Measurements from ENCODE around the gene IFIT5. TPM values are rescaled to one million over a fixed set of nuclear protein-coding genes. Genes with fewer than 3 reads are reported as not detected.
A peak's percentile ranks its signal among the peaks of the same experiment; 100 is the strongest.
"Not testable (repeated sequence)": the region's sequence is repeated elsewhere in the genome, so short reads cannot be mapped to it uniquely, and the experiment has no call there.

IFIT5 gene
- total and polyA plus RNA-seq, 7 experiments from 2014 or later = 13.0 to 34.0 (median 18.6) TPM

- Mint-ChIP-seq H3K27ac (no peak overlapping the region), H3K9me3 (peaks cover 0 to 8% (median 0%) of the 10 kb centered on the region in 11 donors), H3K4me1 (peaks cover 18 to 61% (median 46%) of the 10 kb centered on the region in 7 donors), H3K4me3 (peak overlapping the region in 2 of 10 donors; percentile 2 to 15), H3K27me3 (no peaks in the 10 kb centered on the region), H3K36me3 (peaks cover 15 to 76% (median 64%) of the 10 kb centered on the region in 5 donors)
- ChIA-PET POLR2A (interaction anchor here (0.7 to 1.8 kb wide), 2 partner anchors 14 to 151 kb away, joined by 3 to 7 read pairs; partner anchors contain the start of gene IFIT5), CTCF (no interaction called here)
- Histone ChIP-seq H3K36me3 (ENCODE audit: control insufficient read depth in 2 of 3, insufficient read depth in 3 of 3, low read length in 3 of 3) (peaks cover 0 to 7% (median 2%) of the 10 kb centered on the region in 3 experiments), H3K4me3 (ENCODE audit: low read length) (no peak overlapping the region), H3K27ac (ENCODE audit: low read depth, low read length) (no peak overlapping the region), H3K9me3 (ENCODE audit: control insufficient read depth in 2 of 3, low read length in 3 of 3) (no peaks in the 10 kb centered on the region), H3K4me1 (ENCODE audit: control insufficient read depth in 2 of 2, insufficient read depth in 2 of 2, low read length in 2 of 2) (no peaks in the 10 kb centered on the region), H3K27me3 (ENCODE audit: control insufficient read depth in 2 of 2, insufficient read depth in 2 of 2, low read length in 2 of 2) (no peaks in the 10 kb centered on the region)
- intact Hi-C loops (cut with micrococcal nuclease) = no loop called here
- ATAC-seq (no peak), DNase-seq (no peak)
Measured at GRCh38 chr10:89399956-89400355, 14.4 kb upstream of the IFIT5 start.

- Histone ChIP-seq H3K36me3 (ENCODE audit: control insufficient read depth in 2 of 3, insufficient read depth in 3 of 3, low read length in 3 of 3) (peaks cover 0 to 7% (median 2%) of the 10 kb centered on the region in 3 experiments), H3K27ac (ENCODE audit: low read depth, low read length) (no peak overlapping the region), H3K27me3 (ENCODE audit: control insufficient read depth in 2 of 2, insufficient read depth in 2 of 2, low read length in 2 of 2) (no peaks in the 10 kb centered on the region), H3K4me3 (ENCODE audit: low read length) (no peak overlapping the region), H3K9me3 (ENCODE audit: control insufficient read depth in 2 of 3, low read length in 3 of 3) (no peaks in the 10 kb centered on the region), H3K4me1 (ENCODE audit: control insufficient read depth in 2 of 2, insufficient read depth in 2 of 2, low read length in 2 of 2) (no peaks in the 10 kb centered on the region)
- CTCF ChIA-PET = no interaction called here
- ATAC-seq (no peak), DNase-seq (no peak)
- H3K4me1 Mint-ChIP-seq = peaks cover 10 to 40% (median 29%) of the 10 kb centered on the region in 7 donors
- H3K27ac Mint-ChIP-seq = peak overlapping the region in 1 of 9 donors; percentile 69
- intact Hi-C loops (cut with micrococcal nuclease) = no loop called here
- POLR2A ChIA-PET = interaction anchor here (1.3 to 3.3 kb wide), 4 partner anchors 9 to 12 kb away, joined by 6 to 13 read pairs (median 9); partner anchors contain the start of genes IFIT1 and IFIT5
- no peaks in the 10 kb centered on the region for H3K27me3 Mint-ChIP-seq
- peaks cover 0 to 8% (median 0%) of the 10 kb centered on the region in 11 donors for H3K9me3 Mint-ChIP-seq
- peaks cover 11 to 81% (median 64%) of the 10 kb centered on the region in 5 donors for H3K36me3 Mint-ChIP-seq
- no peak overlapping the region for H3K4me3 Mint-ChIP-seq
Measured at GRCh38 chr10:89403043-89403442, 11.3 kb upstream of the IFIT5 start.

GRCh38 chr10:89404104-89405047 is 10.0 kb upstream of the IFIT5 start:
- ATAC-seq (no peak), DNase-seq (no peak)
- Mint-ChIP-seq H3K27me3 (no peaks in the 10 kb centered on the region), H3K4me1 (peaks cover 0 to 28% (median 16%) of the 10 kb centered on the region in 7 donors), H3K9me3 (peaks cover 0 to 7% (median 0%) of the 10 kb centered on the region in 11 donors), H3K36me3 (peaks cover 6 to 69% (median 56%) of the 10 kb centered on the region in 5 donors), H3K4me3 (no peak overlapping the region), H3K27ac (no peak overlapping the region)
- H3K9me3 ChIP-seq (ENCODE audit: control insufficient read depth in 2 of 3, low read length in 3 of 3) = no peaks in the 10 kb centered on the region
- CTCF ChIA-PET = interaction anchor here (1.2 kb wide), 1 partner anchor 8 kb away, joined by 4 read pairs; no protein-coding TSS in a partner anchor
- no peaks in the 10 kb centered on the region for H3K27me3 ChIP-seq (ENCODE audit: control insufficient read depth in 2 of 2, insufficient read depth in 2 of 2, low read length in 2 of 2)
- H3K36me3 ChIP-seq (ENCODE audit: control insufficient read depth in 2 of 3, insufficient read depth in 3 of 3, low read length in 3 of 3) = peaks cover 0 to 7% (median 2%) of the 10 kb centered on the region in 3 experiments
- intact Hi-C loops (cut with micrococcal nuclease) = no loop called here
- no peak overlapping the region for H3K27ac ChIP-seq (ENCODE audit: low read depth, low read length)
- no peak overlapping the region for H3K4me3 ChIP-seq (ENCODE audit: low read length)
- H3K4me1 ChIP-seq (ENCODE audit: control insufficient read depth in 2 of 2, insufficient read depth in 2 of 2, low read length in 2 of 2) = no peaks in the 10 kb centered on the region
- POLR2A ChIA-PET = interaction anchor here (2.8 to 3.3 kb wide), 3 partner anchors 8 to 12 kb away, joined by 8 to 13 read pairs (median 10); partner anchors contain the start of genes IFIT1 and IFIT5

GRCh38 chr10:89406178-89406577 is 8.2 kb upstream of the IFIT5 start:
- H3K4me3 Mint-ChIP-seq; POLR2A ChIA-PET; DNase-seq; CTCF ChIA-PET; H3K27me3 ChIP-seq (ENCODE audit: control insufficient read depth in 2 of 2, insufficient read depth in 2 of 2, low read length in 2 of 2); ATAC-seq; H3K27me3 Mint-ChIP-seq; H3K9me3 Mint-ChIP-seq; H3K27ac ChIP-seq (ENCODE audit: low read depth, low read length); intact Hi-C loops (cut with micrococcal nuclease); H3K4me3 ChIP-seq (ENCODE audit: low read length); H3K9me3 ChIP-seq (ENCODE audit: control insufficient read depth in 2 of 3, low read length in 3 of 3); H3K4me1 ChIP-seq (ENCODE audit: control insufficient read depth in 2 of 2, insufficient read depth in 2 of 2, low read length in 2 of 2); H3K27ac Mint-ChIP-seq; H3K36me3 ChIP-seq (ENCODE audit: control insufficient read depth in 2 of 3, insufficient read depth in 3 of 3, low read length in 3 of 3): not testable (repeated sequence)
- Mint-ChIP-seq H3K4me1 (peaks cover 6 to 24% (median 14%) of the 10 kb centered on the region in 7 donors), H3K36me3 (peaks cover 6 to 66% (median 46%) of the 10 kb centered on the region in 5 donors)

GRCh38 chr10:89407792-89408191 is 6.6 kb upstream of the IFIT5 start:
- H3K4me3 ChIP-seq (ENCODE audit: low read length); H3K9me3 Mint-ChIP-seq; ATAC-seq; H3K27ac Mint-ChIP-seq; H3K9me3 ChIP-seq (ENCODE audit: control insufficient read depth in 2 of 3, low read length in 3 of 3); DNase-seq; H3K4me1 ChIP-seq (ENCODE audit: control insufficient read depth in 2 of 2, insufficient read depth in 2 of 2, low read length in 2 of 2); H3K27me3 ChIP-seq (ENCODE audit: control insufficient read depth in 2 of 2, insufficient read depth in 2 of 2, low read length in 2 of 2); H3K27me3 Mint-ChIP-seq; POLR2A ChIA-PET; H3K27ac ChIP-seq (ENCODE audit: low read depth, low read length); H3K36me3 ChIP-seq (ENCODE audit: control insufficient read depth in 2 of 3, insufficient read depth in 3 of 3, low read length in 3 of 3); intact Hi-C loops (cut with micrococcal nuclease); H3K4me3 Mint-ChIP-seq: not testable (repeated sequence)
- Mint-ChIP-seq H3K36me3 (peaks cover 0 to 70% (median 34%) of the 10 kb centered on the region in 5 donors), H3K4me1 (peaks cover 9 to 32% (median 17%) of the 10 kb centered on the region in 7 donors)
- CTCF ChIA-PET = interaction anchor here (0.7 kb wide), 1 partner anchor 137 kb away, joined by 4 read pairs; no protein-coding TSS in a partner anchor

- H3K27me3 Mint-ChIP-seq; H3K4me1 ChIP-seq (ENCODE audit: control insufficient read depth in 2 of 2, insufficient read depth in 2 of 2, low read length in 2 of 2); H3K36me3 ChIP-seq (ENCODE audit: control insufficient read depth in 2 of 3, insufficient read depth in 3 of 3, low read length in 3 of 3); intact Hi-C loops (cut with micrococcal nuclease); H3K27ac ChIP-seq (ENCODE audit: low read depth, low read length); H3K4me3 Mint-ChIP-seq; H3K4me3 ChIP-seq (ENCODE audit: low read length); H3K9me3 Mint-ChIP-seq; H3K27me3 ChIP-seq (ENCODE audit: control insufficient read depth in 2 of 2, insufficient read depth in 2 of 2, low read length in 2 of 2); ATAC-seq; H3K27ac Mint-ChIP-seq; DNase-seq; H3K9me3 ChIP-seq (ENCODE audit: control insufficient read depth in 2 of 3, low read length in 3 of 3); CTCF ChIA-PET: not testable (repeated sequence)
- Mint-ChIP-seq H3K36me3 (peaks cover 0 to 61% (median 22%) of the 10 kb centered on the region in 5 donors), H3K4me1 (peaks cover 8 to 43% (median 29%) of the 10 kb centered on the region in 7 donors)
- POLR2A ChIA-PET = interaction anchor here (0.7 kb wide), 1 partner anchor 296 kb away, joined by 3 read pairs; no protein-coding TSS in a partner anchor
Measured at GRCh38 chr10:89409282-89409681, 5.1 kb upstream of the IFIT5 start.

Data from naive thymus-derived CD4-positive, alpha-beta T cell (primary cell).